GM12878 (cell line): ENCODE measurements around the gene CACNA1E. TPM values are rescaled to one million over a fixed set of nuclear protein-coding genes. Genes with fewer than 3 reads are reported as not detected.

Source experiments
- ATAC-seq: fragments of 200-7000 bp; cut with Tn5 transposase; 3 replicates; pipeline ENCODE4 v1.9.1; 2020; ENCODE audit warnings: mild to moderate bottlenecking, moderate library complexity
- BruUV-seq: library from RNA; stranded (reverse); fragments of 400-500 nt; replicated peaks from 2 replicates; lab custom pipeline; 2021; lab: Mats Ljungman, UMichigan
- CTCF ChIA-PET: fragments of 300-600 bp; sonication (Branson Sonifier 250); formaldehyde crosslinking; extraction: SDS; loops from one replicate; lab custom pipeline; 2021; ENCODE audit warnings: inconsistent platforms; lab: Yijun Ruan, JAX
- POLR2A ChIA-PET: fragments of 350-600 bp; formaldehyde crosslinking; extraction: SDS; loops from one replicate; lab custom pipeline; 2021; ENCODE audit warnings: inconsistent platforms; lab: Charles Lee
- RAD21 ChIA-PET: fragments of 300-600 bp; sonication (Branson Sonifier 250); formaldehyde crosslinking; loops from one replicate; lab custom pipeline; 2023; ENCODE audit warnings: antibody characterized with exemption; ENCODE audit not compliant: unreplicated experiment; lab: Charles Lee
- SMC1A ChIA-PET: fragments of 300-600 bp; sonication (Branson Sonifier 250); formaldehyde crosslinking; loops from one replicate; lab custom pipeline; 2023; ENCODE audit not compliant: unreplicated experiment, uncharacterized antibody; lab: Charles Lee
- DNase-seq: peaks from one replicate; pipeline ENCODE4 v3.0.0-alpha.2; 2011; ENCODE audit warnings: low read depth, low spot score
- FAIRE-seq: peaks from 3 replicates; lab custom pipeline; 2011; peaks lifted over from hg19 to GRCh38; lab: Jason Lieb, UNC
- H2AFZ ChIP-seq: 2 replicates; pipeline ENCODE4 v1.6.0; 2011; ENCODE audit warnings: low read depth, low read length, control low read depth; ENCODE audit not compliant: control insufficient read depth
- H3K27ac ChIP-seq: 2 replicates; pipeline ENCODE4 v1.5.1; 2011; ENCODE audit warnings: control low read depth; ENCODE audit not compliant: control insufficient read depth, insufficient read depth
- H3K27me3 ChIP-seq, 2 experiments: replicated peaks in 1 of 2; 2 replicates each; pipeline versions ENCODE4 v1.6.0 to v1.6.1; 2011; ENCODE audit warnings: low read length in 1 of 2; ENCODE audit not compliant: control insufficient read depth in 2 of 2, insufficient read depth in 2 of 2
- H3K36me3 ChIP-seq, 2 experiments: 2 replicates each; pipeline ENCODE4 v1.5.1; 2011; ENCODE audit warnings: low read length in 1 of 2; ENCODE audit not compliant: control insufficient read depth in 2 of 2, insufficient read depth in 2 of 2
- H3K4me1 ChIP-seq: 2 replicates; pipeline ENCODE4 v1.6.1; 2011; ENCODE audit warnings: mild to moderate bottlenecking, low read length, moderate library complexity, mixed read lengths; ENCODE audit not compliant: control insufficient read depth, insufficient read depth
- H3K4me2 ChIP-seq: 2 replicates; pipeline ENCODE4 v1.6.0; 2011; ENCODE audit warnings: control low read depth; ENCODE audit not compliant: control insufficient read depth, insufficient read depth
- H3K4me3 ChIP-seq: fragments of 200-600 bp; sonication (generic); 2 replicates; pipeline ENCODE4 v1.5.1; 2016
- H3K79me2 ChIP-seq: 2 replicates; pipeline ENCODE4 v1.6.0; 2011; ENCODE audit warnings: low read length; ENCODE audit not compliant: control insufficient read depth, insufficient read depth
- H3K9ac ChIP-seq: 2 replicates; pipeline ENCODE4 v1.8.0; 2011; ENCODE audit warnings: low read length, control low read depth, mixed read lengths; ENCODE audit not compliant: control insufficient read depth, insufficient read depth
- H3K9me3 ChIP-seq: replicated peaks from 3 replicates; pipeline ENCODE4 v1.5.1; 2011; ENCODE audit warnings: mild to moderate bottlenecking, low read length; ENCODE audit not compliant: control insufficient read depth, insufficient read depth
- H4K20me1 ChIP-seq: 2 replicates; pipeline ENCODE4 v1.6.0; 2011; ENCODE audit not compliant: control insufficient read depth, insufficient read depth
- CHD2 ChIP-seq: IDR thresholded peaks from 2 replicates; pipeline ENCODE4 v1.6.1; 2011; ENCODE audit warnings: low read depth, low read length, improper control_type of control experiment, borderline replicate concordance
- CHD4 ChIP-seq: fragments of 200-600 bp; sonication (generic); IDR thresholded peaks from 2 replicates; pipeline ENCODE4 v1.6.1; 2016; ENCODE audit warnings: mild to moderate bottlenecking
- E4F1 ChIP-seq: fragments of 450-650 bp; IDR thresholded peaks from 2 replicates; pipeline ENCODE4 v1.6.1; 2018; ENCODE audit warnings: borderline replicate concordance, mild to moderate bottlenecking; ENCODE audit not compliant: partially characterized antibody
- FOS ChIP-seq: IDR thresholded peaks from 3 replicates; pipeline ENCODE4 v1.6.1; 2011; ENCODE audit warnings: borderline replicate concordance; ENCODE audit not compliant: insufficient read length; ENCODE audit errors: extremely low read depth
- NFYA ChIP-seq: IDR thresholded peaks from 2 replicates; pipeline ENCODE4 v1.6.1; 2011; ENCODE audit warnings: low read depth, mild to moderate bottlenecking, low read length, improper control_type of control experiment, borderline replicate concordance
- RBBP5 ChIP-seq: fragments of 200-600 bp; sonication (generic); conservative IDR thresholded peaks from 2 replicates; pipeline ENCODE4 v1.6.1; 2016
- SMAD5 ChIP-seq: IDR thresholded peaks from 2 replicates; pipeline ENCODE4 v1.6.1; 2016; ENCODE audit warnings: antibody characterized with exemption, low read depth
- ZBED1 ChIP-seq: IDR thresholded peaks from 2 replicates; pipeline ENCODE4 v1.6.1; 2016; ENCODE audit warnings: borderline replicate concordance
- ZBTB33 ChIP-seq: fragments of 450-650 bp; IDR thresholded peaks from 2 replicates; pipeline ENCODE4 v1.6.1; 2017; ENCODE audit warnings: mild to moderate bottlenecking
- ZNF217 ChIP-seq: fragments of 450-650 bp; IDR thresholded peaks from 2 replicates; pipeline ENCODE4 v1.6.1; 2017; ENCODE audit warnings: antibody characterized with exemption, mild to moderate bottlenecking
- ZSCAN29 ChIP-seq: fragments of 450-650 bp; IDR thresholded peaks from 2 replicates; pipeline ENCODE4 v1.6.1; 2017; ENCODE audit warnings: mild to moderate bottlenecking, moderate library complexity
- WGBS: methylation state at CpG from one replicate; pipeline ENCODE4 v1.1.6; 2016; ENCODE audit warnings: low lambda C conversion rate; ENCODE audit not compliant: insufficient replicate concordance, insufficient coverage; ENCODE audit errors: missing lambda C conversion rate; 5-methylcytosine and 5-hydroxymethylcytosine counted together
- in situ Hi-C: fragments of 300-500 bp; cut with MboI; formaldehyde crosslinking; loops from 9 replicates; pipeline ENCODE4 v1.14.3; 2018; ENCODE audit warnings: mixed read lengths
- intact Hi-C: fragments of 100-400 bp; cut with micrococcal nuclease; formaldehyde crosslinking; loops from one replicate; pipeline ENCODE4 v1.14.2; 2022; ENCODE audit not compliant: unreplicated experiment
- polyA plus RNA-seq, 11 experiments: library from polyadenylated mRNA; depleted of rRNA in 4 of 11; unstranded in 6 of 11; stranded (reverse) in 5 of 11; fragments of >200 nt; fragmentation: Nextera tagmentation in 4 of 11; fragmentation: Illumina TruSeq in 1 of 11; extraction: Ambion mirVana in 4 of 11; extraction: Trizol in 1 of 11; gene quantifications; 1 replicate in 1 of 11; 2 replicates in 10 of 11; pipeline versions ENCODE4 v1.2.1 to v1.2.3, GENCODE V29; 2011 to 2016; ENCODE audit warnings: inconsistent platforms in 2 of 11, missing spikeins in 2 of 11, low read depth in 1 of 11
- total RNA-seq, 4 experiments: library from RNA; depleted of rRNA in 3 of 4; stranded (reverse); fragments of >200 nt in 3 of 4; fragmentation: Illumina TruSeq in 1 of 4; extraction: Trizol in 1 of 4; gene quantifications; 2 replicates each; pipeline versions ENCODE4 v1.2.1 to v1.2.3, GENCODE V29; 2013 to 2021
- TF ChIP-seq, protein P1 (sequence below): fragments of 150-350 bp; IDR thresholded peaks from 2 replicates; pipeline ENCODE4 v1.6.1; 2014; ENCODE audit warnings: mild to moderate bottlenecking, low read depth, low read length

CACNA1E gene
- total and polyA plus RNA-seq, 10 of the 15 experiments (the other 5 are each of a cell fraction or from before 2014, with no cell fraction given) = 0.57 to 22.0 (median 8.5) TPM

GRCh38 chr1:181478306-181478705, 5.0 kb upstream of the CACNA1E start (continued):
- no peak for TF ChIP-seq SMAD5
- TF ChIP-seq ZBED1 = no peak
- TF ChIP-seq CHD2 = no peak

- Histone ChIP-seq H3K4me3 (no peak overlapping the region), H3K27me3 (no peaks in the 10 kb centered on the region), H3K79me2 (peaks cover 10% of the 10 kb centered on the region), H3K4me1 (peaks cover 20% of the 10 kb centered on the region), H3K36me3 (no peaks in the 10 kb centered on the region), H4K20me1 (no peaks in the 10 kb centered on the region), H2AFZ (no peak overlapping the region), H3K9me3 (no peaks in the 10 kb centered on the region), H3K9ac (no peak overlapping the region), H3K27ac (no peak overlapping the region), H3K4me2 (0 out of 2 replicates have a peak overlapping the region, but pooled peaks have one; percentile 4)
- ChIA-PET RAD21 (interaction anchor here (0.5 to 17.7 kb wide), 41 partner anchors 10 to 601 kb away, joined by 3 to 299 read pairs (median 4); no protein-coding TSS in a partner anchor), POLR2A (interaction anchor here (0.8 to 3.7 kb wide), 6 partner anchors 12 to 602 kb away, joined by 3 to 33 read pairs (median 4); no protein-coding TSS in a partner anchor), SMC1A (interaction anchor here (0.6 to 21.3 kb wide), 39 partner anchors 8 to 916 kb away, joined by 3 to 260 read pairs (median 5); no protein-coding TSS in a partner anchor), CTCF (interaction anchor here (0.6 to 16.8 kb wide), 60 partner anchors 8 to 918 kb away, joined by 3 to 319 read pairs (median 5); no protein-coding TSS in a partner anchor)
- 33% methylated on average over 3 of the region's 3 CpGs for WGBS
- intact Hi-C loops (loop anchor here (1.0 to 5.0 kb wide), 5 partner anchors 49 to 576 kb away; no protein-coding TSS in a partner anchor), in situ Hi-C loops (loop anchor here (5.0 kb wide), 3 partner anchors 198 to 568 kb away; no protein-coding TSS in a partner anchor)
- BruUV-seq = no TSS peak
- peak; percentile 66 for ATAC-seq
- DNase-seq = peak; percentile 56
- FAIRE-seq = peak; percentile 97
- TF ChIP-seq RBBP5 (no peak), ZSCAN29 (no peak), E4F1 (no peak), FOS (no peak), NFYA (no peak), ZBTB33 (no peak), ZNF217 (no peak), CHD2 (peak; percentile 42; the same call in 1 of the 2 replicates), CHD4 (no peak)
- TF ChIP-seq, protein P1, sequence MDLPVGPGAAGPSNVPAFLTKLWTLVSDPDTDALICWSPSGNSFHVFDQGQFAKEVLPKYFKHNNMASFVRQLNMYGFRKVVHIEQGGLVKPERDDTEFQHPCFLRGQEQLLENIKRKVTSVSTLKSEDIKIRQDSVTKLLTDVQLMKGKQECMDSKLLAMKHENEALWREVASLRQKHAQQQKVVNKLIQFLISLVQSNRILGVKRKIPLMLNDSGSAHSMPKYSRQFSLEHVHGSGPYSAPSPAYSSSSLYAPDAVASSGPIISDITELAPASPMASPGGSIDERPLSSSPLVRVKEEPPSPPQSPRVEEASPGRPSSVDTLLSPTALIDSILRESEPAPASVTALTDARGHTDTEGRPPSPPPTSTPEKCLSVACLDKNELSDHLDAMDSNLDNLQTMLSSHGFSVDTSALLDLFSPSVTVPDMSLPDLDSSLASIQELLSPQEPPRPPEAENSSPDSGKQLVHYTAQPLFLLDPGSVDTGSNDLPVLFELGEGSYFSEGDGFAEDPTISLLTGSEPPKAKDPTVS = no peak
Measured at GRCh38 chr1:181479137-181479745, 4.1 kb upstream of the CACNA1E start.
